Stimulated activated CD8-positive, alpha-beta memory T cell treated with anti-CD3 and anti-CD28 coated beads, Interleukin-7, amount 100 ng/mL, for 48 hours (primary cell): Measurements from ENCODE around the gene SLC25A31.

Experiments used
- DNase-seq, 2 donors: peaks; one replicate each; pipeline ENCODE4 v3.0.0-alpha.2; 2020; ENCODE audit warnings: low read depth in 1 of 2; ENCODE audit errors: extremely low read depth in 1 of 2

The SLC25A31 gene

DNA sequence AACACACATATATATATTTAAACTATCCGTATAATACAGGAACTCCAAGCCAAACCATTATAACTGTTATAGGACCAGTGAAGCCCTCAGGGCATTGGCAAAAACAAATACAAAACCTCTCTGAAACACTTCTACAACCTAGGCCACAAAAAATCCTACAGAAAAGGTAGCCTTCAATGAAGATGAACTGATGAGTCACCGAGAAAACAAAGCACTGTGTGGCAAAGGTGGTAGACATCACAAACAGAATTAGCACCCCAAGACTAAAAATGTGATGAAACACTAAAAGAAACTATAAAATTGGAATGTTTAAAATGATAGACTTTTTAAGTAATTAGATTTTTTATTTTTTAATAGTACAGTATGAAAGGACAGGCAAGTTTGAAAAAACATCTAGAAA lies 46.4 kb downstream of the SLC25A31 start:
- no peak for DNase-seq

- no peak for DNase-seq
These were observed 47.3 kb downstream of the SLC25A31 start for GRCh38 chr4:127777487-127777886.

DNA sequence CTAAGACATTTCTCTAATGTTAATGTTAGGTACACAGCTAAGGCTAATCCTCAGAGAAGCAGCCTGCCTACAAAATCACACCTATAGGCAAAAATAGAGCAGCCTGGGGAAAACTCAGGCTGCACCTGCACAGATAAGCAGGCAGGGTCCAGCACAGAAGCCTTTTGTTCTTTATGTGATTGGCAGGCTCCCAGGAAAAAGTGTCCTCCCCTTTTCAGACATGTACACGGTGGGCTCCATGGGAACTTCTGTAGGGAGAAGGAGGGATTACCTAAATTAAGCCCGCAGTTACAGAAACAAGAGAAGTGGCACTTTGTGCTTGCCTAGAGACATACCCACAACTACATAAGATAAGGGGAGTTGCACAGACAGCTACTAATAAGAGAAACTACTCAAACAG lies 47.9 kb downstream of the SLC25A31 start:
- no peak for DNase-seq

GRCh38 chr4:127780598-127780997 lies 50.4 kb downstream of the SLC25A31 start:
- DNase-seq, result no peak

DNA sequence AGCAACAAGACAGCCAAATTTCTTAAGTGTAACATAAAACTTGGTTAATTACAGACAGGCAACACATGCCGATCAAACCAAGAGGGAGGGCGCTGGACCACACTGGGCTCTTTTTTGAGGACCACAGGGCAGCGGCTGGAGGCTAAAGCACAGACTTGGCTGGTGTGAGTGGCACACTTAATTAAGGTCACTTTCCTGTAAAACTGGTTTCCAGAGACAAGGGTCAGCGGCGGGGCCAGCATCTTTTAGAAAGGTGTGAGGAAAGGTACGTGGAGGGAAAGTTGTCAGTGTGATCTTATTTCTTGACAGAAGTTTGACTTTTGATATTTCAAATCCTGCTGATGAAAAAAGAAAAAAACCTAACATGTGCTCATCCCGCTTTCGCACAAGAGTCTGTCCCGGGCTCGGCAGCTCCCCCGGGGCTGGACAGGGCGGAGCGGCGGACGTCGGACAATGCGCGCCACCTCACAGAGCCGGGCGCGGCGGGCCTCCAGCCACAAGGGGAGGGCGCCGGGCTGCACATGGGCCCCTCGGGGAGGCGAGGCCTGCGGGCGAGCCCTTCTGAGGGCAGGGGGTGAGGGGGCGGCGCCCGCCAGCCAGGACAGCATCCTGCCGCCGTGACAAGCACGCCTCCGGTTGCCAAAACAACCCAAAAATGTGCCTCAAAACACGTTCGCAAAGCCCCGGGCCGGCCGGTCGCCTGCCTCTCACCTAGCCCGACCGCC lies 51.3 kb downstream of the SLC25A31 start:
- no peak for DNase-seq

- DNase-seq, result peak; percentile 25 to 32
These were observed 51.8 kb downstream of the SLC25A31 start for GRCh38 chr4:127782025-127782274.

GRCh38 chr4:127782275-127783025 lies 52.2 kb downstream of the SLC25A31 start, which contains the start of gene HSPA4L:
HSPA4L (plus strand) TSS chr4:127782322; CDS start chr4:127782551, 229 bp downstream.
- DNase-seq, result peak in 1 of 2 donors; percentile 45

DNA sequence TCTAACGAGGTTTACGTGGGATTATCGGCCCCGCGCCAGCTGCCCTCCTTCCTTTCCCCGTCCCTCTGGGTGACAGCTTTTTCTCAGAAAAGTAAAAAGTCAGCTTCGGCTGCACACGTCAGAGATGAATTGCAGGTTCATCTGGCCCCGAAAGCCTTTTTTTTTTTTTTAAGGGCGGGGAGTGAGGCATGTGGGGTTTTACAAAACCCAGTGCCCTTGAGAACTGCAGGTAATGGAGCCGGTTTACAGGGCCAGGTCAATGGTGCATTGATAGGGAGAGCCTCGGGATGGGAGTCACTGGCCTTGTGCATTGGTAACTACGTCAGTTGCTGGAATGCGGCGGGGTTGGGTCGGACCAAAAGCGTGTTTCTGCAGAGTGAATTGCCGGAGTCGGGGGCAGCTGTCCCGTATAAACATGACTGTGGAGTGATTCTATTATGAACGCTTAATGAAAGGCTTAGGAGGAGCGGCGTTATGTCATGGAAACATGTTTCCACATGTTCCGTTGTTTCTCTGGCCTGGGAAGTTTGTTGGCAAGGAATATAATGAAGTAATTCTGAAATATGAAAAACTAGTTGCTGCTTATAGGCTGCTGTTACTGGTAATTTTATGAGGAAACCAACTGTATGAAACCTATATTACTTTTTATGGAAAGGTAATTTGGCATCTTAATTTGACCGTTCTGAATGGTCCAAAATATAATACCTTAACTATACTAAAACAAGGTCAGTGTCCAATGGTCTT lies 53.0 kb downstream of the SLC25A31 start:
- DNase-seq, result no peak

DNA sequence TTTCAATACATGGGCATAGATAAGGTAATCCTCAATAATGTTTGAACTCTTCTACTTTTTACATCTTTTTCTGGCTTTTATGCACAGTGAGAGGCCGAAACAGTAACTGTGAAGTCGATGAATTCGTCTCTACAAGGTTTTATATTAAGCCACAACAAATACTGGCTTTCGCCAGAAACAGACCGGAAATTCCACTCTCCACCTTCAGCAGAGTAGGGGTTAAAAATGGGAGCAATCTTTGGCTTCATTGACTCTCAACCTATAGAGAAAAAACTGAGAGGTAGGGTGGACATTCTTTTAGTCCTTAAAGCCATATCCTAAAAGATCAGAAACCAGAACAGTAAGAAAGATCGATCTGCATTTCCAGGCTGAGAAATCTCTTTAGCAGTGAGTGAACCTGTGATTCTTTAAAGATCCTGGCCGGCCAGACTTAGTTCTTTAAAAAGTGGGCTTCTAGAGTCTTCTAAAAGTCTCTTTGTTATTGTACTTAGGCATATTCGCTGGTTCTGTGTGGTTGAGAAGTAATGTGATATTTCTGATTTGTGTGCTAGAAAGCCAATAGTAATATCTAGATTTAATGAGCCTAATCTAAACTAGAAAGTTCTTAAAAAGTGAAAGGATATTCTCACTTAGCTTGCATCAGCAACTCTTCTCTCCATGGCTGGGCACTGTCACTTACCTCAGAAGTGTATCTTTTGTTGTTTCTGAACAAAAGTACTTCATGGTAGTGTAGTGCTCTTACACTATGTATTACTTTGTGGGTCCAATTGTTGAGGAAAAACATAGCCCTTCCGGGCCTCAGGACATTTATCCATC lies 54.0 kb downstream of the SLC25A31 start:
- no peak for DNase-seq

GRCh38 chr4:127788517-127788916 lies 58.3 kb downstream of the SLC25A31 start:
- DNase-seq, result no peak

- DNase-seq, result no peak
These were observed 61.2 kb downstream of the SLC25A31 start for GRCh38 chr4:127791391-127791790.

DNA sequence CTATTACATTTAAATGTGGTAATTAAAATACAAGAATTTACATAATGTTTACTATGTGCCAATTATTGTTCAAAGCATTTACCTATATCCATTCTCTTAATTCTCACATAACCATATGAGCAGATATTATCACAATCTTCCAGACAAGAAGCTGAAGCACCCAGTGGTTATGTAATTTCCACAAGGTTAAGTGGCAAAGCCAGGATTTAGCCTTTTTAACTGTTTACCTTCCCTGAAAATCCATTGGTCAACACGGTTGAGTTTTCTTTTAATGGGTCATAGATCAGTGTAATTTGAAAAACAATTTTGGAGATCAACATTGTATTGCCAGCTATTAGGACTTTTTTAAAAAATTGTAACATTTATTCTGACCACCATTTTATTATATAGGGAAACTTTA lies 63.3 kb downstream of the SLC25A31 start:
- DNase-seq, result no peak

DNA sequence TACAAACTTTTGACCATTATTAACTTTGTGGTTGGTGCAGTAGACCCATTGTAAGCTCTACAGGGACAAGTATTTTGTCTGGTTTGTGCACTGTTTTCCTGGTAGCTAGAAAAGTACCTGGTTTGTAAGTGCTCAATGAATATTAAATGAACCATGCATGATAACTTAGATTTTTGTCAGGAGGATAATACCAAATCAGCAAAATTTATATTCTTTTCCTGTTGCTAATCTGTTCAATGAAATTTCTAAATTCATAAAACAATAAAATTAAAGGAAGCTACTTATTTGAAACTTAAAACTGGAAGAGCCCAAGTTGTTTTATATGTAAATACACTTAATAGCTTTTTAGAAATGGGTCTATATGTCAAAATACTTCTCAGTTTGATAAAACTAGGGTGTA lies 69.5 kb downstream of the SLC25A31 start:
- DNase-seq, result no peak

DNA sequence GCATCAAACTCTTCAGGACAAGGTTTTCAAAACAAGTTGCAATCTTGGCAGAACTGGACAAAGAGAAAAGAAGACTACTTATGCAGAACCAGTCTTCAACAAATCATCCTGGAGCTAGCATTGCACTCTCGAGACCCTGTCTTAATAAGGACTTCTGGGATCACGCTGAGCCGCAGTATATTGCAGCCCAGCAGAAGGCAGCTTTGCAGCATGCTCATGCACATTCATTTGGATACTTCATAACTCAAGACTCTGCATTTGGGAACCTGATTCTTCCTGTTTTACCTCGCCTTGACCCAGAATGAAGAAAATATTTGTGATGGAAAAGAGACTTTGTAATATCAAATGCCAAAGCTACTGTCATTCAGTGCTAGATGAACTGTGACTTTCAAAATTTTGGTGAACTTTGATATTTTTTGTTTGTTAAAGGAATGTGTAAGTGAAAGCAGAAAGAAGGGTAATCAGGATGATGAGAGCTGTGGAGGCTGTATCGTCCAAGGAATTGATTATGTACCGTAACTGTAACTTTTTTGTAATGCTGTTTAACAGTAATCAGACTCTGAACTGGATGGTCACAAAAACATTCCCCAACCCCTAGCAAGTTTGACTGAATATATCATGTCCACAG lies 79.1 kb downstream of the SLC25A31 start:
- DNase-seq, result no peak

DNA sequence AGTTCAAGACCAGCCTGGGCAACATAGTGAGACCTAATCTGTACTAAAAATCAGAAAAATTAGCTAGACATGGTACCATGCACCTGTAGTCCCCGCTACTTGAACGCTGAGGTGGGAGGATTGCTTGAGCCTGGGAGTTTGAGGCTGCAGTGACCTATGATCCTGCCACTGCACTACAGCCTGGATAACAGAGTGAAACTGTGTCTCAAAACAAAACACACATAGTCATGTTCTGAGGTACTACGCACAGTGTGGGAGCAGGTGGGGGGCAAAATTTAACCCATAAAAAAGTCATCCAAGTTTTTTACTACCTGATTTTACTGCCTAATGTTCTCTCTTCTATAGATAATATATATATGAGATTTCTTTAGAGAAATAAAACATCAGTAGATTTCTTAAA lies 80.4 kb downstream of the SLC25A31 start:
- DNase-seq, result no peak

DNA sequence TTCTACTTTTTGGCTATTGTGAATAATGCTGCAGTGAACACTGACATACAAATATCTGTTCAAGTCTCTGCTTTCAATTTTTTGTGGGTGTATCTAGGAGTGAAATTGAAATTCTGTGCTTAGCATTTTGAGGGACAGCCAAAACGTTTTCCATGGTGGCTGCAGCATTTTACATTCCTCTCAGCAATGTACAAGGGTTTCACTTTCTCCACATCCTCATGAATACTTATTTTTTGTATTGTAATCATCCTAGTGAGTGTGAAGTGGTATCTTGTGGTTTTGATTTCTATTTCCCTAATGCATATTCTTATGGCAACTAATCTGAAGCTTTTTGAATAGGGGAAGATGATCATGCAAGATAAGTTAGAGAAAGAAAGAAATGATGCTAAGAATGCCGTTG lies 92.2 kb downstream of the SLC25A31 start:
- no peak for DNase-seq
